Cardiac fibroblast (primary cell): ENCODE results near the gene NELL2.

Experiments
- DNase-seq, 2 donors: peaks; one replicate each; pipeline versions ENCODE4 v3.0.0 to v3.0.0-alpha.2; 2010; ENCODE audit warnings: low read depth in 2 of 2
- H3K4me3 ChIP-seq, 2 donors: replicated peaks in 1 of 2; 1 replicate in 1 of 2; 2 replicates in 1 of 2; pipeline ENCODE4 v1.5.1; 2011; ENCODE audit warnings: low read depth in 2 of 2, low read length in 2 of 2, mild to moderate bottlenecking in 2 of 2, moderate library complexity in 1 of 2
- CTCF ChIP-seq: IDR thresholded peaks from one replicate; pipeline ENCODE4 v1.5.1; 2011; ENCODE audit warnings: low read depth, mild to moderate bottlenecking, low read length, inconsistent platforms

The NELL2 gene

GRCh38 chr12:44655846-44656245, 220.3 kb downstream of the NELL2 start:
- DNase-seq = no peak
- H3K4me3 ChIP-seq = no peak overlapping the region
- no peak for TF ChIP-seq CTCF

- H3K4me3 ChIP-seq = no peak overlapping the region
- TF ChIP-seq CTCF = no peak
- DNase-seq = no peak
These were observed 221.2 kb downstream of the NELL2 start for GRCh38 chr12:44654646-44655639.

GRCh38 chr12:44653861-44654527, 222.1 kb downstream of the NELL2 start:
- no peak for DNase-seq
- no peak overlapping the region for H3K4me3 ChIP-seq
- no peak for TF ChIP-seq CTCF

GRCh38 chr12:44649693-44650092, 226.4 kb downstream of the NELL2 start:
- DNase-seq = no peak
- no peak overlapping the region for H3K4me3 ChIP-seq
- TF ChIP-seq CTCF = no peak

GRCh38 chr12:44647917-44648690, 228.0 kb downstream of the NELL2 start:
- TF ChIP-seq CTCF = no peak
- no peak for DNase-seq

GRCh38 chr12:44640427-44641190, 235.5 kb downstream of the NELL2 start:
- DNase-seq = no peak
- no peak overlapping the region for H3K4me3 ChIP-seq
- TF ChIP-seq CTCF = no peak

More at GRCh38 chr12:44647917-44648690, 228.0 kb downstream of the NELL2 start:
- H3K4me3 ChIP-seq = no peak overlapping the region
